ENCODE results near the gene TC2N. TPM values are rescaled to one million over a fixed set of nuclear protein-coding genes. Genes with fewer than 3 reads are reported as not detected.

The TC2N gene
- polyA plus RNA-seq, 1 donor from 2014 or later, result 2.1 TPM

GRCh38 chr14:91882776-91883175 lies 15.4 kb upstream of the TC2N start:
- H3K9me3 ChIP-seq (ENCODE audit: low read length), result no peaks in the 10 kb centered on the region
- no peak overlapping the region for H2AFZ ChIP-seq (ENCODE audit: low read depth, low read length)
- no peaks in the 10 kb centered on the region for H3K36me3 ChIP-seq (ENCODE audit: insufficient read depth, low read length)
- no peaks in the 10 kb centered on the region for H4K20me1 ChIP-seq (ENCODE audit: insufficient read depth)
- no peaks in the 10 kb centered on the region for H3K79me2 ChIP-seq (replicated peaks; ENCODE audit: insufficient read depth, low read length)
- no peak overlapping the region for H3K27ac ChIP-seq (ENCODE audit: low read length)
- H3K9ac ChIP-seq (ENCODE audit: low read length), result no peak overlapping the region
- H3K9me2 ChIP-seq (ENCODE audit: insufficient read depth, low read length), result no peaks in the 10 kb centered on the region
- no peaks in the 10 kb centered on the region for H3K27me3 ChIP-seq (ENCODE audit: insufficient read depth, low read depth, low read length)
- H3K4me2 ChIP-seq (ENCODE audit: low read length), result no peak overlapping the region
- H3F3A ChIP-seq (ENCODE audit: insufficient read depth, low read length, poor library complexity, severe bottlenecking), result no peaks in the 10 kb centered on the region
- TF ChIP-seq REST (IDR thresholded peaks at IDR 0.05; ENCODE audit: borderline replicate concordance), result no peak
- TF ChIP-seq TAF1 (IDR thresholded peaks at IDR 0.05; ENCODE audit: low read depth), result no peak
- no peak for TF ChIP-seq CTCF (IDR thresholded peaks at IDR 0.05; ENCODE audit: poor library complexity, severe bottlenecking)
- no peak for TF ChIP-seq MXI1 (conservative IDR thresholded peaks at IDR 0.05; ENCODE audit: poor library complexity, severe bottlenecking)
- no peak for TF ChIP-seq EP300 (conservative IDR thresholded peaks at IDR 0.05; ENCODE audit: poor library complexity, severe bottlenecking)
- TF ChIP-seq POLR2AphosphoS5 (IDR thresholded peaks at IDR 0.05), result no peak
- TF ChIP-seq EZH2 (IDR thresholded peaks at IDR 0.05; ENCODE audit: borderline replicate concordance, insufficient read depth, low read length, poor library complexity, severe bottlenecking), result no peak
- TF ChIP-seq SMC3 (conservative IDR thresholded peaks at IDR 0.05; ENCODE audit: poor library complexity), result no peak
- no peak for TF ChIP-seq RAD21 (conservative IDR thresholded peaks at IDR 0.05)
- H3K4me3 ChIP-seq (ENCODE audit: low read length), result no peak overlapping the region

- H3K4me3 ChIP-seq (ENCODE audit: low read length), result no peak overlapping the region
- H3K27ac ChIP-seq (ENCODE audit: low read length), result no peak overlapping the region
- no peaks in the 10 kb centered on the region for H3K27me3 ChIP-seq (ENCODE audit: insufficient read depth, low read depth, low read length)
- no peaks in the 10 kb centered on the region for H3K9me3 ChIP-seq (ENCODE audit: low read length)
- TF ChIP-seq SMC3 (conservative IDR thresholded peaks at IDR 0.05; ENCODE audit: poor library complexity) (no peak), REST (IDR thresholded peaks at IDR 0.05; ENCODE audit: borderline replicate concordance) (no peak), EZH2 (IDR thresholded peaks at IDR 0.05; ENCODE audit: borderline replicate concordance, insufficient read depth, low read length, poor library complexity, severe bottlenecking) (no peak), TAF1 (IDR thresholded peaks at IDR 0.05; ENCODE audit: low read depth) (no peak), EP300 (conservative IDR thresholded peaks at IDR 0.05; ENCODE audit: poor library complexity, severe bottlenecking) (no peak), MXI1 (conservative IDR thresholded peaks at IDR 0.05; ENCODE audit: poor library complexity, severe bottlenecking) (no peak), POLR2AphosphoS5 (IDR thresholded peaks at IDR 0.05) (no peak), CTCF (IDR thresholded peaks at IDR 0.05; ENCODE audit: poor library complexity, severe bottlenecking) (no peak), RAD21 (conservative IDR thresholded peaks at IDR 0.05) (no peak)
- no peaks in the 10 kb centered on the region for H4K20me1 ChIP-seq (ENCODE audit: insufficient read depth)
- no peaks in the 10 kb centered on the region for H3K9me2 ChIP-seq (ENCODE audit: insufficient read depth, low read length)
- H3K9ac ChIP-seq (ENCODE audit: low read length), result no peak overlapping the region
- no peak overlapping the region for H3K4me2 ChIP-seq (ENCODE audit: low read length)
- no peak overlapping the region for H2AFZ ChIP-seq (ENCODE audit: low read depth, low read length)
- no peaks in the 10 kb centered on the region for H3F3A ChIP-seq (ENCODE audit: insufficient read depth, low read length, poor library complexity, severe bottlenecking)
- no peaks in the 10 kb centered on the region for H3K36me3 ChIP-seq (ENCODE audit: insufficient read depth, low read length)
- H3K79me2 ChIP-seq (replicated peaks; ENCODE audit: insufficient read depth, low read length), result no peaks in the 10 kb centered on the region
These were observed 15.0 kb upstream of the TC2N start for GRCh38 chr14:91882369-91882768.

All from neural cell (in vitro differentiated cells).